SJCRH30 (cell line): ENCODE data around the gene TIMM8A. TPM values are rescaled to one million over a fixed set of nuclear protein-coding genes. Genes with fewer than 3 reads are reported as not detected.
"Not testable (repeated sequence)": the region's sequence is repeated elsewhere in the genome, so short reads cannot be mapped to it uniquely, and the experiment has no call there.

Experiments used
- DNase-seq, 2 experiments: peaks; one replicate each; pipeline ENCODE4 v3.0.0-alpha.2; 2015 to 2020
- H3K27ac ChIP-seq: fragments of 250-450 bp; sonication (Bioruptor Pico); 2 replicates; pipeline ENCODE4 v1.5.1; 2020; ENCODE audit warnings: mild to moderate bottlenecking, moderate library complexity
- H3K27me3 ChIP-seq: fragments of 250-450 bp; sonication (Bioruptor Pico); 2 replicates; pipeline ENCODE4 v1.5.1; 2020; ENCODE audit warnings: mild to moderate bottlenecking, moderate library complexity
- H3K36me3 ChIP-seq: fragments of 250-450 bp; sonication (Bioruptor Pico); 2 replicates; pipeline ENCODE4 v1.5.1; 2020; ENCODE audit warnings: mild to moderate bottlenecking, moderate library complexity
- H3K4me1 ChIP-seq: fragments of 250-450 bp; sonication (Bioruptor Pico); 2 replicates; pipeline ENCODE4 v1.5.1; 2020; ENCODE audit warnings: mild to moderate bottlenecking, moderate library complexity
- H3K4me3 ChIP-seq: fragments of 250-450 bp; sonication (Bioruptor Pico); 2 replicates; pipeline ENCODE4 v1.5.1; 2020; ENCODE audit warnings: mild to moderate bottlenecking, moderate library complexity
- H3K9me3 ChIP-seq: fragments of 250-450 bp; sonication (Bioruptor Pico); replicated peaks from 2 replicates; pipeline ENCODE4 v1.5.1; 2020; ENCODE audit warnings: mild to moderate bottlenecking, moderate library complexity
- total RNA-seq: library from RNA; depleted of rRNA; stranded (reverse); fragments of >200 nt; shearing (Covaris generic); gene quantifications from 2 replicates; pipeline ENCODE4 v1.2.3, GENCODE V29; 2014

TIMM8A gene
- total RNA-seq, 1 experiment from 2014 or later, result 20.5 TPM

GRCh38 chrX:101370888-101371504 lies 22.5 kb upstream of the TIMM8A start:
- Histone ChIP-seq H3K9me3 (no peaks in the 10 kb centered on the region), H3K4me1 (no peaks in the 10 kb centered on the region), H3K4me3 (no peak overlapping the region), H3K36me3 (no peaks in the 10 kb centered on the region), H3K27me3 (no peaks in the 10 kb centered on the region), H3K27ac (no peak overlapping the region)
- DNase-seq, result no peak

DNA sequence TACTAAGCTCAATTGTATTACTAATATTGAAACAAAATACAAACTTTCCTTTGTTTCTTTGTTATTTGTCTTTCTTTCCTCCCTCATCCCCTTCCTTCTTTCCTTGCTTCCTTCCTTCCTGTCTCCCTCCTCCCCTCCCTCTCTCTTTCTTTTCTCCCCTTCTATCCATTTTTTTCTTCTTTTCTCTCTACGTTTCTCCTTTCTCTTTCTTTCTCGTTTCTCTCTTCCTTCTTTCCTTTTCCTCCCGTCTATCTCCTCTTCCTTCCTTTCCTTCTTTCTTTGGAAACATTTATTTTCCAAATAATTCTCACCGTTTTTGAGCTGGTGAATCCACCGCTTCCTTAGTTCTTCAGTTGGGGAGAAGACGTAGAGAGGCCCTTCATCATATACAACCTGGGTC lies 21.1 kb upstream of the TIMM8A start:
- Histone ChIP-seq H3K27me3 (no peaks in the 10 kb centered on the region), H3K4me1 (no peaks in the 10 kb centered on the region), H3K36me3 (no peaks in the 10 kb centered on the region), H3K4me3 (no peak overlapping the region), H3K27ac (no peak overlapping the region), H3K9me3 (no peaks in the 10 kb centered on the region)
- no peak for DNase-seq

DNA sequence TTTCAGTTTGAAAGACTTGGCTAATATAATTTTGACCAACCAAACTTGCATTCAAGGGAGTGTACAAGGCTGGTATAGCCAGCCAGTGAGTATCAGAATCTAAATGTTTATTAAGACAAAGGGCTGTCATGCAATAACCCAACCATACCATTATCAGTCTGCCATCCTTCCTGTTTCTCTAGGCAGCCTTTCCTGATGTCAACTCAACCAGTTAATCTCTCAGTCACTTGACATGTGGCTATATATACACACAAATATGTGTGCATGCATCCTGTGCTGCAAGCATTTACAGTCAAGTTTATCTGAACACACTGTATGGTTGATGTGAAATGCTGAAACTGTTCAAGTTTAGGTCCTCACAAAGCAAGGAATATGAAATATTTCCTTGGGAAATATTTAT lies 20.3 kb upstream of the TIMM8A start:
- Histone ChIP-seq H3K4me1 (no peaks in the 10 kb centered on the region), H3K27me3 (no peaks in the 10 kb centered on the region), H3K27ac (no peak overlapping the region), H3K9me3 (no peaks in the 10 kb centered on the region), H3K4me3 (no peak overlapping the region), H3K36me3 (no peaks in the 10 kb centered on the region)
- DNase-seq, result no peak

DNA sequence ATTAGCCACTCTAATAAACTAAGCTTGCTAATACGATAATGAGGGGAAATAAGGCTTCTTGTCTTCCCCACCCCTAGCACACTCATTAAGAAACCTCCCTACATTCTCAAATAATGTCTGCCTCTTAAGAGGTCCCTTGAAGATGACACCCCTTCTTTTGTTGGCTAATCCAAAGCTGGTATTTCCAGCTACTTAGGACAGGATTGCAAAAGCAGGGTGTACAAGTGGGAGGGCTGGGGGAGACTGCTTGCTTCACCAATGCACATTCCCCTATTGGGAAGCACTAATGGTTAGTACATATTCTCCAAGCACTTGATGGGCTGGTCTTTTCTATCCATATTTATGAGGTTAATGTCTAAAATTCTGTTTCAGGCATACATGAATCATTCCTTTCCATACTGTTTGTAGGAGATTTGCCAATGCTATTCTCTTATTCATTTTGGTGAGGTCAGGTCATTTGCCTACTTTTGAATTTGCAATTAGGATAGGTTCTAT lies 16.8 kb upstream of the TIMM8A start:
- Histone ChIP-seq H3K27ac (no peak overlapping the region), H3K27me3 (no peaks in the 10 kb centered on the region), H3K4me1 (no peaks in the 10 kb centered on the region), H3K4me3 (no peak overlapping the region), H3K9me3 (no peaks in the 10 kb centered on the region), H3K36me3 (no peaks in the 10 kb centered on the region)
- DNase-seq, result no peak

- Histone ChIP-seq H3K27me3 (no peaks in the 10 kb centered on the region), H3K36me3 (no peaks in the 10 kb centered on the region), H3K27ac (no peak overlapping the region), H3K4me1 (no peaks in the 10 kb centered on the region), H3K4me3 (no peak overlapping the region), H3K9me3 (no peaks in the 10 kb centered on the region)
- DNase-seq, result no peak
Observed at GRCh38 chrX:101362757-101363156, 14.2 kb upstream of the TIMM8A start.

GRCh38 chrX:101362116-101362515 lies 13.6 kb upstream of the TIMM8A start:
- H3K9me3 ChIP-seq, result no peaks in the 10 kb centered on the region
- H3K4me3 ChIP-seq, result no peak overlapping the region
- no peaks in the 10 kb centered on the region for H3K27me3 ChIP-seq
- no peak for DNase-seq
- no peak overlapping the region for H3K27ac ChIP-seq
- no peaks in the 10 kb centered on the region for H3K36me3 ChIP-seq
- H3K4me1 ChIP-seq, result no peaks in the 10 kb centered on the region

GRCh38 chrX:101360390-101360789 lies 11.8 kb upstream of the TIMM8A start:
- DNase-seq, result no peak

DNA sequence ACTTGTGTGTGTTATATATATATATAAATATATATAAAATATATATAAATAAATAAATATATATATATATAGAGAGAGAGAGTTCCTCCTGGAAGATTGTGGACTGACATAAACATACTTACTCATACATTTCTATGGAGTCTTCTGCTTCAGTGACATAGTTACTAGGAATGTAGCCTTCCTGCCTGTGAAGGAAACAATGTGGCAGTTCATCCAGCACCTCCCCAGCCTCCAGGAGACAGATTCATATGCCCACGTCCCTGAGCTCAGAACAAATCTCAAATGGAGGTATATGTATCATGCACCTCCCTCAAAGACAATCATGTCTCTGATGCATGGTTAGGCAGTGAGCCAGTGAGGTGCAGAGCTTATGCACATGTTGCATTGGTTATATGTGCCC lies 11.4 kb upstream of the TIMM8A start:
- no peaks in the 10 kb centered on the region for H3K27me3 ChIP-seq
- H3K9me3 ChIP-seq, result no peaks in the 10 kb centered on the region
- H3K36me3 ChIP-seq, result no peaks in the 10 kb centered on the region
- H3K4me1 ChIP-seq, result no peaks in the 10 kb centered on the region
- no peak for DNase-seq
- no peak overlapping the region for H3K27ac ChIP-seq
- H3K4me3 ChIP-seq, result no peak overlapping the region

More at GRCh38 chrX:101360390-101360789, 11.8 kb upstream of the TIMM8A start:
- H3K4me3 ChIP-seq, result no peak overlapping the region
- no peaks in the 10 kb centered on the region for H3K9me3 ChIP-seq
- no peaks in the 10 kb centered on the region for H3K27me3 ChIP-seq
- H3K27ac ChIP-seq, result no peak overlapping the region
- H3K4me1 ChIP-seq, result no peaks in the 10 kb centered on the region
- H3K36me3 ChIP-seq, result no peaks in the 10 kb centered on the region

GRCh38 chrX:101357166-101357795 lies 8.7 kb upstream of the TIMM8A start:
- DNase-seq, result peak in 1 of 2 experiments; percentile 39
- Histone ChIP-seq H3K4me3 (no peak overlapping the region), H3K27ac (no peak overlapping the region), H3K4me1 (no peaks in the 10 kb centered on the region), H3K27me3 (no peaks in the 10 kb centered on the region), H3K9me3 (no peaks in the 10 kb centered on the region), H3K36me3 (no peaks in the 10 kb centered on the region)

DNA sequence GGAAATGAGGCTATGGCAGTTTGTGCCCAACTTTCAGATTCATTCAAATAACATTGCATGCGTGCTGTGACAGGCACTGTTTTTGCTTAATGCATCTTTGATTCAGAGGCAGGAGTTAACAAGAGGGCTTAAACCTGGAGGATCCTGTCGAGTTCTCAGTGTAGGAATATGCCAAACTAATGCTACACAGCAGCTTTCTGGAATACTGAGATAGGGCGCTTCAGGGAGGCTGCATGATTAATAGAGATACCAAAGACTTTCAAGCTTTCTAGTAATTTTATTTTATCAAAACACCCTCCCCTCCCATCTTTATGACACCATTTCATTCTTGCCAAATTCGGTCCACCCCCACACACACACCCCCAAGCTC lies 636 bp upstream of the TIMM8A start:
- H3K4me3 ChIP-seq, result peak overlapping the region; percentile 80
- H3K9me3 ChIP-seq, result no peaks in the 10 kb centered on the region
- peaks cover 11% of the 10 kb centered on the region; the same call in 1 of the 2 replicates for H3K36me3 ChIP-seq
- H3K4me1 ChIP-seq, result 0 out of 2 replicates have a peak, but pooled peaks cover 6% of the 10 kb centered on the region
- DNase-seq, result no peak
- no peaks in the 10 kb centered on the region for H3K27me3 ChIP-seq
- H3K27ac ChIP-seq, result peak overlapping the region; percentile 86

GRCh38 chrX:101347859-101348451 lies 587 bp downstream of the TIMM8A start:
- peak overlapping the region; percentile 80 for H3K4me3 ChIP-seq
- H3K4me1 ChIP-seq, result 0 out of 2 replicates have a peak, but pooled peaks cover 6% of the 10 kb centered on the region
- H3K27ac ChIP-seq, result peak overlapping the region; percentile 86
- DNase-seq, result no peak
- H3K36me3 ChIP-seq, result peaks cover 11% of the 10 kb centered on the region; the same call in 1 of the 2 replicates
- no peaks in the 10 kb centered on the region for H3K9me3 ChIP-seq
- no peaks in the 10 kb centered on the region for H3K27me3 ChIP-seq

GRCh38 chrX:101337776-101338271 lies 10.7 kb downstream of the TIMM8A start:
- Histone ChIP-seq H3K36me3 (no peaks in the 10 kb centered on the region), H3K4me1 (no peaks in the 10 kb centered on the region)

DNA sequence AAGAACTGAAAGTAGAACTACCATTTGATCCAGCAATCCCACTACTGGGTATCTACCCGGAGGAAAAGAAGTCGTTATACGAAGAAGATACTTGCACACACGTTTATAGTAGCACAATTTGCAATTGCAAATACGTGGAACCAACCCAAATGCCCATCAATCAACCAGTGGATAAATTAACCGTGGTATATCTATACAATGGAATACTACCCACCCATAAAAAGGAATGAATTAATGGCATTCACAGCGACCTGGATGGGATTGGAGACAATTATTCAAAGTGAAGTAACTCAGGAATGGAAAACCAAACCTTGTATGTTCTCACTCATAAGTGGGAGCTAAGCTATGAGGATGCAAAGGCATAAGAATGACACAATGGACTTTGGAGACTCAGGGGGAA lies 14.2 kb downstream of the TIMM8A start:
- H3K4me1 ChIP-seq, H3K9me3 ChIP-seq, DNase-seq, H3K36me3 ChIP-seq, H3K27ac ChIP-seq, H3K4me3 ChIP-seq, H3K27me3 ChIP-seq: not testable (repeated sequence)

More at GRCh38 chrX:101337776-101338271, 10.7 kb downstream of the TIMM8A start:
- no peak overlapping the region for H3K27ac ChIP-seq
- no peak overlapping the region for H3K4me3 ChIP-seq
- no peaks in the 10 kb centered on the region for H3K9me3 ChIP-seq
- no peaks in the 10 kb centered on the region for H3K27me3 ChIP-seq
- no peak for DNase-seq

- H3K36me3 ChIP-seq, H3K9me3 ChIP-seq, H3K27me3 ChIP-seq, H3K4me3 ChIP-seq: not testable (repeated sequence)
- DNase-seq, result peak; percentile 85 to 87
- Histone ChIP-seq H3K27ac (peak overlapping the region; percentile 31; the same call in 1 of the 2 replicates), H3K4me1 (peaks cover 13% of the 10 kb centered on the region)
Observed at GRCh38 chrX:101326600-101326999, 21.9 kb downstream of the TIMM8A start.

DNA sequence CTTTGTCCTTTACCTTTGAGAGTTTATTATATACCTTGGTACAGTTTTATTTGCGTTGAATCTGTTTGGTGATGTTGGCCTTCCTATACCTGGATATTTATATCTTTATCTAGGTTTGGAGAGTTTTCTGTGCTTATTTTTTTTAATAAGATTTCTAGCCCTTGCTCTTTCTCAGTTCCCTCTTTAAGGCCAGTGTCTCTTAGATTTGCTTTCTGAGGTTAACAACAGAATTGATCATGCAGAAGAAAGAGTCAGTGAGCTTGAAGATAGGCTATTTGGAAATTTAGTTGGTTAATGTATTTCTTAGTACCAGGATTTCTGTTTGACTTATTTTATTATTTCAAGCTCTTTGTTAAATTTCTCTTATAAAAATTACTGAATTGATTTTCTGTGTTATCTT lies 44.8 kb downstream of the TIMM8A start:
- DNase-seq, result no peak
- no peak overlapping the region for H3K27ac ChIP-seq
- H3K36me3 ChIP-seq, result no peaks in the 10 kb centered on the region
- no peaks in the 10 kb centered on the region for H3K27me3 ChIP-seq
- no peaks in the 10 kb centered on the region for H3K4me1 ChIP-seq
- no peaks in the 10 kb centered on the region for H3K9me3 ChIP-seq
- H3K4me3 ChIP-seq, result no peak overlapping the region
